Activated CD4-positive, alpha-beta T cell treated with anti-CD3 and anti-CD28 coated beads, Interleukin-2, amount 50 U/mL, for 24 hours (primary cell): ENCODE data around the gene DGKA.

Source experiments
- DNase-seq, 2 donors: peaks; one replicate each; pipeline ENCODE4 v3.0.0-alpha.2; 2020; ENCODE audit warnings: low read depth in 1 of 2, low spot score in 1 of 2

The DGKA gene

DNA sequence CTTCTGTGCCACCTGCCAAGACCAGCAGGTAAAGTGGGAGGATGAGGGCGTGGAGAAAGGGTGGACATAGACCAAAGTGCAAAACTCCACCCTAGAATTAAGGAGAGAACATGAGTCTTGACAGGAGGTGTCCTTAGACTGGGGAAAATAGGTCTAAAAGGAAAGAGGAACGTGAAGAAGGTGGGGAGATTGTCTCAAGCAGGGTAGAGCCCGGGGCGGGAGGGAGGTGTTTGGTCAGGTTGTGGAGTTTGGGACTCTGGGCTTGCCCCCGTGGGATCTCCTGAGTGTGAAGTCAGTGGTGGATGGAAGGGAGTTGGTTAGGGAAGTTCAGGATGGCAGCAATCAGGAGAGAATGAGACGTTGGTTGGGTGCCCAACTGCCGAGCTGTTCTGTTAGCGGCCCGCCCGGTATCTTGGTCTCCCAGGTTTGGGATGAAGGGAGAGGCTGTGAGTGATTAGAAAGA, 386 bp downstream of the DGKA start:
- no peak for DNase-seq

DNA sequence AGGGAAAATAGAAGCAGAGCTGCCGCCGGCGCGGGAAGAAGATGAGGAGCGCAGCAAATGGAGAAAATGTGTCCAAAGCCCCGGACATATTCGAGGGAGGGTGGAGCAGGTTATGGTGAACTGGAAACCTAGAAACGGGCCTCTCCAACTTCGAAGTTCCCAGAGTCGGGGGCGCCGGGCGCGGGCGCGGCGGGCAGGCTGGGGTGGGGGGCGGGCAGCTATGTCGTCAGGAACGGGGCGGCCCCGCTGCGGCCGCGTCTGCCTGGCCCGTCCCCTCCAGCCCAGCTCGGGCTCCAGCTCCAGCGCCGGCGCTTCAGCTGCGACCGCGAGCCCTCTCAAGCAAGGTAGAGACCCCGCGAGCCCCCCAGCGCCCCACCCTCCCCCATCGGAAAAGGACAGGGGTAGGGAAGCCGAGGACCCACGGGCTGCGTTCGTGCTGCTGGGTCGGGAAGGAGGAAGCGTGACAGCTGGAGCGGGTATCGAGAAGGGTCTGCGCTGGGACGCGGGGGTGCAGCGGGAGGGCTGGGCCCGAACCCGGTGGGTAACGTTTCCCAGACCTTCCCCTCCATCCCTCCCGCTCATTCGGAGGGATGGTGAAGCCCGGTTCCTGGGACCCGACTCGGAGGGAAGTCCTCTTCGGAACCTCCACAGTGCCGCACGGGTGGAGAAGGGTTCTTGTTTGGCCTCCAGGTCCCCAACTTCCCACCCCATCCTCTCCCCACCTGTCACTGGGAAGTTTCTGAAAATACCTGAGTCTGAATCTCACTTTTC, 1.0 kb downstream of the DGKA start:
- DNase-seq, result no peak

DNA sequence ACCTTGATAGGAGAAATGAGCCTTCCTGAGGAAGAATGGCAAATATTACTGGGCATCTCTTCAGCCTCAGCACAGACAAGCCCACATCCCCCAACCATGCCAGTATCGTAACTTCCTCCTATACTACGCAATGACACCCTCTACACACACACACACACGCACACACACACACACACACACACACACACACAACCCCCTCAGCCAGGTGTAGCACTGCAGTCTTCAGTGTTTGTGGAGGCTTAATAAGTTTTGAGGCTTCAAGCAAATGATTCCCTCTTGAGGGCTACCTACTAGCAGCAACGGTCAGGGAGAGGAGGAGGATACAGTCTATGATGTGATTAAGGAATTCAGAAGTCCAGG, 1.6 kb downstream of the DGKA start:
- DNase-seq, result no peak

DNA sequence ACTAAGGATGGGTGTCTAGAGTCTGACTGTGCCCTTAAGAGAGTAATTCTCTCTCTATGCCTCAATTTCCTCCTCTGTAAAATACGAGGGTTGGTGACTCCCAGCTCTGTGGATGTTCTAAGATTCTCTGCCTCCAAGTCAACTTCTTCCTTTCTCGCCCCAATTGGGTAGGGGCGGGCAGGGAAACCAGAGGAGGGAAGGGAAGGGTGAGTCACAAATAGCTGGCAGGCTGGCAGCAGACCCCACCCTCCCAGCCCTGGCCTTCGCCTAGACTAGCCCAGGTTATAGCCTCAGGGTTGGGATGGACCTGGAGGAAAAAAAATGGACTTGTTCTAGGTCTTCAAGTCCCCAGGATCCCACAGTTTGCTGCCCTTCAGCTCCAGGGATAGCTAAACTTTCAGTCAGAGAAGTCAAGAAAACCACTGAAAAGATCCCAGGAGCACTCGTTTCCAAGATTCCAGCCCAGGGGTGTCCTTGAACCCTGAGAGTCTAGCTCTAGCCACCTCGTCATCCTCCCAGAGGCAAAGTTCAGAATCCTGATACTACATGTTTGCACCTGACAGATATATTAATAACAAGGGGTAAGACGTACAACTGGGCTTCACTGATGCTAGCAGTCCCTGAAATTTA, 2.3 kb downstream of the DGKA start:
- DNase-seq, result no peak

DNA sequence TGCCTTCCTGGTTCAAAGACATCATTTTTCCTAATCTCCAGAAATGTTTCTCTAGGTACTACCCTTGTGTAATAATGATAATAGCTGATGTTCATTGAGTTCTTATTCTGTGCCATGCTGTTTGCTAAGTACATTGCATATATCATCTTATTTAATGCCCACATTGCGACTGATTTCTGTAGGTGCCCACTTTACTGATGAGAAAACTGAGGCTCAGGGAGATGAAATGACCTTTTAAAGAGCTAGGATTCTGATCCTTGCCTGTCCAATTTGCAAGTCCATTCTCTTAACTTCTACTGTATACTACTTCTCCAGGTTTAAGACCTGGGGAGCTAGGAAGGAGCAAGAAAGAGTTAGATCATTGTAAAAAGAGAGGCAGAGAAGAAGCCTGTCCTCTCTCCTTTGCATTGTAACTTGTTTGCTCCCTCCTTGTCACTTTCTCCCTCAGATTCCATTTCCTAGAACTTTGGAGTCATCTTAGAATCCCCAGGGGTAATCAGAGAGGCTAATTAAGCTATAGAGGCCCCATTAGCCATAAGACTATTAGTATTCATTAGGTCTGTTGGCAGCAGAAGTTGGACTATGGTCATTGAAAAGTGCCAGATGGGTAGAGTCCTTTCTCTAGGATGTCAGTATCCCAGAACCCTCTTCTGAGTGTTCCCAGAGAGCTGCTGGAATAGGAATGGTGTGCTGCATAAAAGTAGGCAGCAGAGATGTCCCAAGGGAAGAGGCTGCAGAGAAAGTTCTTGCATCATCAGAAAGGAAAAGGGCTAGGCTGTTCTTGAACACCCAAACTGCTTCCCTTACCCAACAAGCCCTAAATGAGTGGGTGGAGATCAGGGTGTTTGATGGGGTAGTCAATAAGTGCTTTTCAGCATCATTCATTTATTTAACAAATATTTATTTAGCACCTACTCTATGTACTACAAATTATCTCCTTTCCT, 3.1 kb downstream of the DGKA start:
- DNase-seq, result no peak

DNA sequence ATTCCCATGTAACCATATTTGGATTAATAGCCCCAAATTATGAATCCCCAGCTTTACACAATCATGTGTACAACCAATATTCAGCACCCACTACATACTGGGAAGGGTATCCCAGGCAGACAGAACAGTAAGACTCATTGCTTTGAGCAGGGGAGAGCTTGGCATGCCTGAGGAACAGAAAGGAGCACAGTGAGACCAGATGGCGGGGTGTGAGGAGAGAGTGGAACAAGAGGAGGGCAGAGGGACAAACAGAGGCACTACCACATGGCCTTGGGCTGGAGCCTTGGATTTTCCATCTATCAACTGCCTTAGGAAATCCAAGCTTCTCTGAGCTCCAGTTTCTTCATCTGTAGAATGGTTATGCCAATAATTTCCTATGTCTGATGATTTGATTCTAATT, 3.8 kb downstream of the DGKA start:
- DNase-seq, result no peak

DNA sequence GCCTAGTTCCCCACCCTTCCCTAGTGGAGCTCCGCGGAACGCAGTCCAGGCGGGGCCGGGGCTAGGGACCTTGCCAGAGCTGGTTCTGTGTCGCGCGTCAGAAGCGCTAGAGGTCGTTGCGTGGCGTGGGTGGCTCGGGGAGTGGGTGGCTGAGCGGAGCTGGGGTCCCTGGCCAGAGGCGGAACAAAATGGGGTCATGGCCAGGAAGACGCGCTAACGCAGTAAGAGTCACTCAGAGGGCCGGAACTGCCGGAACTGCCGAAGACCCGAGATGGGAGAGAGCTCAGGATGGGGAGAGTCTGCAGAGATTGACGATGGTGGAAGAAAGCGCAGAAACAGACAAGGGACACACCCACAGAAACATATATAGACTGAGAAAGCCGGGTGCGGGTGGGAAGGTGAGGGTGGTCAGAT, 4.8 kb downstream of the DGKA start:
- no peak for DNase-seq

DNA sequence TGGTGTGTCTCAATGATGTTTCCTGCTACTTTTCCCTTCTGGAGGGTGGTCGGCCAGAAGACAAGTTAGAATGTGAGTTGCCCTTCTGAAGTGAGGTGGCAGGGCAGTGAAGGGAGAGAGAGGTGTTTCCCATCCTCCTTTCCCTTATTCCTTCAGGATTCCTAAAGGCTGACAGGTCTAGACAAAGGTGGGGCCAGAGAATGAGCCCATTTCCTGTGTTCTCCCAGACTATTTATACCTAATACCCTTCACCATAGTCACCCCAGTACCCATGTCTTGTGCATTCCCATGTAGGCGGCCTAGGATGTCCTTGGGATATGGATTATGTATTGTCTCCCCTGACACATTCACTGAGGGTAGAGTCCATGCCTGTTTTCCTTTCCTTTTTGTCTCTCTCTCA, 7.0 kb downstream of the DGKA start:
- no peak for DNase-seq

DNA sequence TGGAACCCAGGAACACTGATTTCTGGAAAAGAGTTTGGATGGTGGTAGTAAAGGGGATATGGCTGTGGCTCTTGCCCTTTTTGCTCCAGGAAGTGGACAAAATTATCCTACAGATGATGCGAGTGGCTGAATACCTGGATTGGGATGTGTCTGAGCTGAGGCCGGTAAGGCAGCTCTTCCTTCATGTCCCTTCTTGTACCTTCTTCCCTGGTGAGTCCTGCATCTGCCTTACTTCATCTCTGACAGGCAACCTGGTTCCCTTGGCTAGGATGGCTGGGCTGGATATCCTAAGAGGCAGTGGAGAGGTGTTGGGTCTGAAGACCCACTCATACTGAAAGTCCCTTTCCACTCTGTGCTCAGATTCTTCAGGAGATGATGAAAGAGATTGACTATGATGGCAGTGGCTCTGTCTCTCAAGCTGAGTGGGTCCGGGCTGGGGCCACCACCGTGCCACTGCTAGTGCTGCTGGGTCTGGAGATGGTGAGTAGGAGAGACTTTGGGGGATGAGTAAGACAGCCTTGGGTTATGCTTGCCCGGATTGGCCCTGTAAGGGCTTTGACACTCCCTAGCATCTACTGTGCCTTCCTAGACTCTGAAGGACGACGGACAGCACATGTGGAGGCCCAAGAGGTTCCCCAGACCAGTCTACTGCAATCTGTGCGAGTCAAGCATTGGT, 8.0 kb downstream of the DGKA start:
- no peak for DNase-seq

DNA sequence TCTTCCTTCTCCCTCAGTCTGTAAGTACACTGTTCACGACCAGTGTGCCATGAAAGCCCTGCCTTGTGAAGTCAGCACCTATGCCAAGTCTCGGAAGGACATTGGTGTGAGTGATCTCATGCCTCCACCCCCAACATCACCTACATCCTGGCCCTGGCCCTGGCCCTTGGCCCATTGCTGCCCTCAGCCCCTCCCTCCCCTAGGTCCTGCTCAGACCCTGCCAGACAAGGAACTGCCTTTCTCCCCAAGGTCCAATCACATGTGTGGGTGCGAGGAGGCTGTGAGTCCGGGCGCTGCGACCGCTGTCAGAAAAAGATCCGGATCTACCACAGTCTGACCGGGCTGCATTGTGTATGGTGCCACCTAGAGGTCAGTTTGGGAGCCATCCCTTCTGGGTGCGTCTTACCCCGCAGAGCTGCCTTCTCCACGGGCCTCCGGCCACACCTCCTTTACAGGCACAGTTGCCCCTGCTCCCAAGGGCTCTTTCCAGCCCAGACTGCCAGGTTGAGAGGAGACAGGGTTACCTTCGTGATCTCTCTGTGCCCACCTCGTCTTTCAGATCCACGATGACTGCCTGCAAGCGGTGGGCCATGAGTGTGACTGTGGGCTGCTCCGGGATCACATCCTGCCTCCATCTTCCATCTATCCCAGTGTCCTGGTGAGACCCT, 9.2 kb downstream of the DGKA start:
- peak; percentile 59 to 84 for DNase-seq

DNA sequence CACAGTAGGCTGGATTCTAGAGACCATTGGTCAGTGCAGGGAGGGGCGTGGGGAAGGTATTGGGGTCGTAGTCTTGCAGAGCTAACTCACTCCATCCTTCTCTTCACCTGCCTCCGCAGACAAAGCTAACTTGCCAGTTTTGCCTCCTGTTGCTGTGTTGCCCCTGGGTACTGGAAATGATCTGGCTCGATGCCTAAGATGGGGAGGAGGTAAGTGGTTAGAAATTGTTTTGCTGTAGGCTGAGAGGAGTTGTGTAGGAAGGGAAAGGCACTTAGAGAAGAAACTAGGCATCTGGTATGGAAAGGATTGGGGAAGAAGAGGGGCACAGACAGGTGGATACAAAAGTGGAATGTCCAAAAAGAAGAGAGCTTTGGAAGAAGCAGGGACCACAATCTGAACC, 11.1 kb downstream of the DGKA start:
- no peak for DNase-seq

DNA sequence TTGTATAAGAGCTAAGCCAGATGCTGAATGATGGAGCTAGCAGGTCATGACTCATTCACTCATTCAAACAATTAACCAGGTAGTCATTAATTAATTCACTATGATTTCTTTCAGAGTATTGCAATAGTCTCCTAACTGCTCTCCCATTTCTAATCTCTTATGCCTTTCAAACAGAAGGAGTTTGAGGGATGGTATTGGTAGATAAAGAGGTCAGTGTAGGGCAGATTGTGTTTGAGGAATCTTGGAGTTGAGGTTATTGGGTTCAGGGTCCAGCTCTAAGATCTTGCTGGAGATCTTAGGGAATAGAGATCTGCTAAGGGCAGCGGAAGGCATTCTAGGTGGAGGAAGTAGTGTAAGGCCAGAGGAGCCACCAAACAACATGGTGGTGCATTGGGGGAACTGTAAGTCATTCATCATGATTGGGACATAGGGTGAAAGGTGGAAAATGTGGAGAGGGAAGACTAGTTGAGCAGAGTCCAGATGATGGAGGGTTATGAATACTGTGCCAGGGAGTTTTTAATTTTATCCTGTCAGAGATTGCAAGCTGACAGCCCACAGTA, 11.7 kb downstream of the DGKA start:
- DNase-seq, result no peak

DNA sequence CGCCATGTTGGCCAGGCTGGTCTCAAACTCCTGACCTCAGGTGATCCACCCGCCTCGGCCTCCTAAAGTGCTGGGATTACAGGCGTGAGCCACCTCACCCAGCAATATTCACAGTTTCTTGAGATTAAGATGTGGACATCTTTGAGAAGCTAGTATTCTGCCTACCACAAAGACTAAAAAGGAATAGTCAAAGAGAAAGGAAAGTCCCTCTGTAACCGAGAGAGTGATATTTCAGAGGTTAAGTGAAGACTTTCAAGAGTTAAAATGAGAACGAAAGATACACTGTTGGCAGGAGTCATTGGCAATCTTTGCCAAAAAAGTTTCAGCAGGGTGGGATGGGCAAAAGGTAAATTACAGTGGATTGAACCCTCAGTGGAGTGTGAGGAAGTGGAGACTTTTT, 15.6 kb downstream of the DGKA start:
- no peak for DNase-seq

DNA sequence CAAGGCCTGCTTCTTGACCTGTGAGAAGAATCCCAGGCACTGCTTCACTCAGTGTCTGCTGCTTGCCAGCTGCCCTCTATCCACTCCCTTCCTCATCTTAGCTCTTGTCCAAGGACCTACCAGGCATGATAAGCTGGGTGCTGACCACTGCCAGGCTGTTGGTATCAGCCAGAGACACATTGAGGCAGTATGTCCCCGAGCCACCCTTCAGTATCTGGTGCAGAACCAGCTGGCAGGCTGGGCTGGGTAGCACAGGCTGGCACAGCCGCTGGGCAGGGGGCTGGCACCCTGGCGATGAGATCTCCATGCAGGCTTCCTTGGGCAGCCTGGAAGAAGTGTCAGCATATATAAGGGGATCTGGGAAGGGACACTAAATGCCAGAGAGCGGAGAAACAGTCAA, 24.4 kb downstream of the DGKA start:
- DNase-seq, result no peak

DNA sequence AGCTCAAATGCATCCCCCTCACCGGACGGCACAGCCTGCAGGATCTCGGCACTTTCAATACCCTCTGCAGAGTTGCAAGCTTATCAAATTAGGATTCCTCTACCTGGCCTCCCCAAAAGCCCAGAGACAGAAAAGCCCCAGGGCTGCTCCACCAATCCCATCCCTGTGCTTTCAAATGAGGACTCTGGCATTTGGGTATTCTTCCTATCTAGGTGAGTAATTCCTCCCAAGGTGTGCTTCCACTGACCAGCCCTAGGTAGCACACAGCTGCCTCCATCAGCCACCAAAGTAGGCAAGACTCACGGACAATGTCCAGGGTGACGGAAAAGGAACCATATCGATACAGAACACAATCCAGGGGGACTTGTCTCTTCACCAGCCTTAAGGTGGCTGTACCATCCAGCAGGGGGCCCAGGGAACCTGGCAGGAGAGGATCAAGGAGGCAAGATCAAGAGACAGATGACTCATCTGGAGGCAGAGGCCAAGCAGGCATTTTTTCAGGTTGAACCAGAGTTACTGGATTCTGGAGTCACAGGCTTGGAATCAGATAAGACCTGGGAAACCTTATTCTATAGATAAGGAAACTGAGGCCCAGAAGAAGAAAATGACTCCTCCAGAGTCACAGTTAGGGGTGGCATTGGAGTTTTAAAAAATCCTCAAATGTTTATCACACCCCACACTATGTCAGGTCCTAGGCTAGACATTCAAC, 25.0 kb downstream of the DGKA start:
- DNase-seq, result peak in 1 of 2 donors; percentile 42

DNA sequence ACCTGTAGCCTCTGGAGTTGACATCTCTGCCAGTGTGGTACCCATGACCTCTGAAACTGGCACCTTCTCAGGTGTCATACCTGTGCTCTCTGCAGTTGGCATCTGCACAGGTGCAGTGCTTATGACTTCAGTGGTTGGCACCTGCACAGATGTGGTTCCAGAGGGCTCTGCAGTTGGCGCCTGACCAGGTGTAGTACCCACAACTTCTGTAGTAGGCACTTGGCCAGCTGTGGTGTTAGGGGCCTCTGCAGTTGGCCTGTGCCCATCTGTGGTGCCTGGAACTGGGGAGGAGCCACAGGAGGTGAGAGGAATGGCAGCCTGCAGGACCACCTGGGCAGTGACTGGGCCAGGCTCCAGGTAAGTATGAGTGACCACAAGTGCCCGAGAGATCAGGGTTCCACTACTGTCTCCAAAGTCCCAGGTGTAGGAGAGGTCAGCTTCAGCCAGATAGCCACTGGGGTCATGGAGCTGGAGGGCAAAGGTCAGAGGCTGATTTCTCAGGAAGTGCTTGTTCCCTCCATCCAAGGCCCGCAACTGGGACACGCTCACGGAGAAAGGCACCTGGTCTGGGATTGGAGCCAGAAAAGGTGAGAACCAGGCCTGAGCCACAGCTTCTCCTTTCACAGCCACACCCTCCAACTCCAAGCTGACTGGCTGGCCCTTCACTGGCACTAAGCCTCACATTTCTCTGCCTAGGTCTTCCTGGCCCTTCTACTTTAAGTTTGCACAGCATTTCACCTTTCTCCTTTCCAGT, 26.3 kb downstream of the DGKA start:
- no peak for DNase-seq

DNA sequence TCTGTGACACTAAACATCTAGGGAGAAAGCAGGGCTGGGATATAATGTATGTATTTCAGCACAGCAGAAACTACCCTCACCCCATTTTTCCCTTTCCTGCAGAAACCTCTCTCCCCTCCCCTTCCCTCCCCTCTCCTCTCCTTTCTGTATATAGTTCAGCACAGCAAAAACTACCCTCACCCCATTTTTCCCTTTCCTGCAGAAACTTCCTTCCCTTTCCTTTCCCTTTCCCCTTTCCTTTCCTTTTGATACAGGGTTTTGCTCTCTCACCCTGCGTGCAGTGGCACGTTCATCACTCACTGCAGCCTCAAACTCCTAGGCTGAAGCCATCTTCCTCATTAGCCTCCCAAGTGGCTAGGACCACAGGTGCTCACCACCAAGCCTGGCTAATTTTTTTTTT, 32.8 kb downstream of the DGKA start:
- no peak for DNase-seq

DNA sequence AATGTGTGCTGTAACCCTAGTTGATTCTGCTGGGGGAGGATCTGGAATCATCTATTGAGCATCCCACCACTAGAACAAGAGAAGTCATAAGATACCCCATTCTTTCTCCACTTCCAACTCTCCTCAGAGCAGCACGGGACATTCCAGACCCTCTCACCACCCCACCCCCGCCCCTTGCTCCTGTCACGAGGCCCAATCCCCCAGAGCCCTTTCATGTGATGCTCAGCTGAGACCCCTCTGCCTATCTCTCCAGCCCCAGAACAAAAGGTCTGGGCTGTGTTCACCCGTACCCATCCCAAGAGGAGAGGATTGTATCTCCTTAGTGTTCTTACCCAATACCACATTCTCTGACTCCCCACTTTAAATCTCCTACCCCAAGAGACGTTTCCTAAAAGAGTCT, 34.3 kb downstream of the DGKA start:
- no peak for DNase-seq

DNA sequence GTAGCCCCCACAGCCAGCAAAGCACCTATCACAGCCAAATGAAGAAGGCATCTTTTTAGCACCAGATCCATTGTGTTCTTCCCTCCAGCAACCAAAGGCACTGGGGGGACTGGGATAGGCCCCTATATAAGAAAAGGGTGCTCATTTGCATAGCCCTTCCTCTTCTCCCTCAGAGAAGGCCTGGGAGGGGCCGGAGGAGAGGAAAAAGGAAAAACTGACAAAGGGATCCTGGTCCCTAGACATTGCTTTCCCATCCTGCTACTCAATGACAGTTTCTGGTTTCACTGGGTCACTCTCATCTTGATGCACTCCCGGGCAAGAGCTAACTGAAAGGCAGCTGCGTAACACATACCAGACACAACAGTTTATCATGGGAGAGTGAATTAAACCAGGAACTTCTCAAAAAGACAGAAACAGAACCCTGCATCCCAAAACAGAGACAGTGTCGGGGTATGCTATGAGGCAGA, 35.0 kb downstream of the DGKA start, which contains the start of gene PMEL:
Gene PMEL, minus strand, starts transcription at position 102 of the 467 bp plus-strand sequence. Its CDS starts 31 bp downstream, at position 71.
- DNase-seq, result no peak
